OCI-LY3 (cell line): ENCODE data around the gene THAP10.
A peak's percentile ranks its signal among the peaks of the same experiment; 100 is the strongest.
"Not testable (repeated sequence)": the region's sequence is repeated elsewhere in the genome, so short reads cannot be mapped to it uniquely, and the experiment has no call there.

ENCODE experiments used
- H2AFZ ChIP-seq: fragments of 200-600, 300-600 bp; shearing (Covaris generic); 2 replicates; pipeline ENCODE4 v1.6.0; 2014; ENCODE audit warnings: antibody characterized with exemption, low read depth, low read length
- H3K27ac ChIP-seq: fragments of 200-600, 300-600 bp; sonication (generic); 2 replicates; pipeline ENCODE4 v1.5.1; 2014; ENCODE audit warnings: mild to moderate bottlenecking, low read length, moderate library complexity, mixed read lengths
- H3K27me3 ChIP-seq: fragments of 200-600, 300-600 bp; sonication (generic); 2 replicates; pipeline ENCODE4 v1.6.1; 2014; ENCODE audit warnings: low read depth, low read length, mixed read lengths
- H3K36me3 ChIP-seq: fragments of 200-600, 300-600 bp; sonication (generic); replicated peaks from 2 replicates; pipeline ENCODE3; 2014; ENCODE audit warnings: low read depth, low read length, mixed read lengths
- H3K4me1 ChIP-seq: fragments of 300-600, 200-600 bp; sonication (generic); 2 replicates; pipeline ENCODE4 v1.6.1; 2014; ENCODE audit warnings: low read length, mixed read lengths
- H3K4me2 ChIP-seq: fragments of 200-600, 300-600 bp; sonication (generic); 2 replicates; pipeline ENCODE4 v1.6.1; 2014; ENCODE audit warnings: low read length, mixed read lengths
- H3K4me3 ChIP-seq: fragments of 300-600, 200-600 bp; sonication (generic); 2 replicates; pipeline ENCODE4 v1.5.1; 2014; ENCODE audit warnings: antibody characterized with exemption, mild to moderate bottlenecking, low read length, moderate library complexity
- H3K79me2 ChIP-seq: fragments of 300-600, 200-600 bp; shearing (Covaris generic); 2 replicates; pipeline ENCODE4 v1.6.1; 2014; ENCODE audit warnings: mild to moderate bottlenecking, low read length, mixed read lengths
- H3K9ac ChIP-seq: fragments of 300-600, 200-600 bp; shearing (Covaris generic); 2 replicates; pipeline ENCODE4 v1.6.0; 2014; ENCODE audit warnings: mild to moderate bottlenecking, low read length, moderate library complexity
- H3K9me3 ChIP-seq: fragments of 200-600, 300-600 bp; shearing (Covaris generic); 2 replicates; pipeline ENCODE4 v1.6.1; 2014; ENCODE audit warnings: low read length, mixed read lengths; ENCODE audit not compliant: insufficient read depth
- H4K20me1 ChIP-seq: fragments of 200-600, 300-600 bp; sonication (generic); 2 replicates; pipeline ENCODE4 v1.6.1; 2016; ENCODE audit warnings: low read length, mixed read lengths; ENCODE audit not compliant: insufficient read depth
- EZH2phosphoT487 ChIP-seq: fragments of 200-600 bp; shearing (Covaris generic); IDR thresholded peaks from 2 replicates; pipeline ENCODE4 v1.6.1; 2018; ENCODE audit warnings: antibody characterized with exemption, mixed run types, low read depth
- TF ChIP-seq, protein P1 (sequence below): fragments of 200-600, 300-600 bp; sonication (generic); IDR thresholded peaks from 2 replicates; pipeline ENCODE4 v1.5.1; 2014; ENCODE audit warnings: antibody characterized with exemption, low read length, low read depth

Gene THAP10

DNA sequence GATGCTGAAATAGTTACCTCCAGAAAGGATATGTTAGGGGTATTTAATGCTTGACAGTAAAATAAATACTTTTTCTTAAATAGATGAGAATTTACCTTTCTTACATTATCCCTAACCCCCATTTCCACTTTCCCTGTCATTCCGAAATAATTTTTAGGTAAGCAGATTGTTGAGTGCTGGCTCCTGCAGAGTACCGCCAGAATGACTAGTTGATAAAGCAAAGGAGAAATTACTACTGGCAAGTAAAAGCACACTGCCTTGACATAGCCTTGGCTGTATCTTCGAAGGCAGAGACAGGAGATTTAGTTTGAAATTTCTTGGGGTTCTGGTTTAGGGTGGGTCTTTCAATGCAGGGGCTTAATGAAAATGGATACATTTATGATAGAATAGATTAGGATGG, 41.2 kb upstream of the THAP10 start:
- H2AFZ ChIP-seq: no peak overlapping the region
- H3K9me3 ChIP-seq: no peaks in the 10 kb centered on the region
- H3K4me1 ChIP-seq: peaks cover 39% of the 10 kb centered on the region
- no peak overlapping the region for H3K9ac ChIP-seq
- no peak overlapping the region for H3K4me3 ChIP-seq
- H4K20me1 ChIP-seq: no peaks in the 10 kb centered on the region
- no peak overlapping the region for H3K27ac ChIP-seq
- H3K4me2 ChIP-seq: no peak overlapping the region
- no peak for TF ChIP-seq EZH2phosphoT487
- TF ChIP-seq, protein P1, sequence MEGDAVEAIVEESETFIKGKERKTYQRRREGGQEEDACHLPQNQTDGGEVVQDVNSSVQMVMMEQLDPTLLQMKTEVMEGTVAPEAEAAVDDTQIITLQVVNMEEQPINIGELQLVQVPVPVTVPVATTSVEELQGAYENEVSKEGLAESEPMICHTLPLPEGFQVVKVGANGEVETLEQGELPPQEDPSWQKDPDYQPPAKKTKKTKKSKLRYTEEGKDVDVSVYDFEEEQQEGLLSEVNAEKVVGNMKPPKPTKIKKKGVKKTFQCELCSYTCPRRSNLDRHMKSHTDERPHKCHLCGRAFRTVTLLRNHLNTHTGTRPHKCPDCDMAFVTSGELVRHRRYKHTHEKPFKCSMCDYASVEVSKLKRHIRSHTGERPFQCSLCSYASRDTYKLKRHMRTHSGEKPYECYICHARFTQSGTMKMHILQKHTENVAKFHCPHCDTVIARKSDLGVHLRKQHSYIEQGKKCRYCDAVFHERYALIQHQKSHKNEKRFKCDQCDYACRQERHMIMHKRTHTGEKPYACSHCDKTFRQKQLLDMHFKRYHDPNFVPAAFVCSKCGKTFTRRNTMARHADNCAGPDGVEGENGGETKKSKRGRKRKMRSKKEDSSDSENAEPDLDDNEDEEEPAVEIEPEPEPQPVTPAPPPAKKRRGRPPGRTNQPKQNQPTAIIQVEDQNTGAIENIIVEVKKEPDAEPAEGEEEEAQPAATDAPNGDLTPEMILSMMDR: no peak
- H3K36me3 ChIP-seq: no peaks in the 10 kb centered on the region
- no peaks in the 10 kb centered on the region for H3K27me3 ChIP-seq
- H3K79me2 ChIP-seq: no peaks in the 10 kb centered on the region

GRCh38 chr15:70932397-70932796, 40.2 kb upstream of the THAP10 start:
- H3K4me1 ChIP-seq: peaks cover 29% of the 10 kb centered on the region
- no peaks in the 10 kb centered on the region for H3K79me2 ChIP-seq
- H2AFZ ChIP-seq: no peak overlapping the region
- no peaks in the 10 kb centered on the region for H3K27me3 ChIP-seq
- no peaks in the 10 kb centered on the region for H3K36me3 ChIP-seq
- peak overlapping the region; percentile 24 for H3K4me2 ChIP-seq
- no peaks in the 10 kb centered on the region for H4K20me1 ChIP-seq
- no peak overlapping the region for H3K4me3 ChIP-seq
- TF ChIP-seq EZH2phosphoT487: no peak
- TF ChIP-seq, protein P1: no peak
- H3K27ac ChIP-seq: peak overlapping the region; percentile 17
- H3K9me3 ChIP-seq: no peaks in the 10 kb centered on the region
- no peak overlapping the region for H3K9ac ChIP-seq

DNA sequence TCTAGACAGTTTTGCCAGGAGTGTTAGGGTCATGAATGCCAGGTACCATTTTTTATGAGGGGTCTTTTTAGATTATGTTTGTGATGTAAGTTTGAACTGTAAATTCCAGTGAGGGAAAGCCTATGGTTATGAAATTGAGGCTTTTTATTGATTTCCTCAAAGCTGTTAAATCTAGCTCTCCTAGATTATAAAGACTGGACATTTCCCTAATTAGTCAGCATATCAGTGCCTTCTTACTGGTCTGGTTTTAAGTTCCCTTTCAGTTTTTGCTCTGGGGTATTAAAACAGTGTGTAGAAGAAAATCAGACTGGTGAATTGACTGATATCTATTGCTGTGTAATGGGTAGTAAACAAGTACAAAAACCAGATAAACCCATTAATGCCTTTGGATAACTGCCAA, 39.6 kb upstream of the THAP10 start:
- peak overlapping the region; percentile 24 for H3K4me2 ChIP-seq
- no peaks in the 10 kb centered on the region for H3K27me3 ChIP-seq
- H3K9me3 ChIP-seq: no peaks in the 10 kb centered on the region
- H4K20me1 ChIP-seq: no peaks in the 10 kb centered on the region
- H3K27ac ChIP-seq: peak overlapping the region; percentile 17
- no peak overlapping the region for H3K4me3 ChIP-seq
- no peak for TF ChIP-seq EZH2phosphoT487
- TF ChIP-seq, protein P1: no peak
- H3K79me2 ChIP-seq: no peaks in the 10 kb centered on the region
- H2AFZ ChIP-seq: no peak overlapping the region
- H3K36me3 ChIP-seq: no peaks in the 10 kb centered on the region
- H3K9ac ChIP-seq: no peak overlapping the region
- H3K4me1 ChIP-seq: peaks cover 23% of the 10 kb centered on the region

DNA sequence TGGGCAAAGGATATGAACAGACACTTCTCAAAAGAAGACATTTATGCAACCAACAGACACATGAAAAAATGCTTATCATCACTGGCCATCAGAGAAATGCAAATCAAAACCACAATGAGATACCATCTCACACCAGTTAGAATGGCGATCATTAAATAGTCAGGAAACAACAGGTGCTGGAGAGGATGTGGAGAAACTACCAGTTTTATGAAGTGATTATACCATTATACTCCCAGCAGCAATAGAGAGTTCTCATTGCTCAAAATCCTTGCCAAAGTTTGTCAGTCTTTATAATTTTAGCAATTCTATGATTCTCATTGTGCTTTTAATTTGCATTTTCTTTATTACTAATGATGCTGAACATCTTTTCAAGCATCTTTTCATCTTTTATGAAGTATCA, 34.7 kb upstream of the THAP10 start:
- H4K20me1 ChIP-seq, H3K4me1 ChIP-seq, H3K36me3 ChIP-seq, H3K27me3 ChIP-seq, H3K4me3 ChIP-seq, H3K9me3 ChIP-seq, H2AFZ ChIP-seq, H3K79me2 ChIP-seq, H3K4me2 ChIP-seq, H3K9ac ChIP-seq, H3K27ac ChIP-seq: not testable (repeated sequence)
